Urinary bladder (tissue), 4 donors: ENCODE measurements around the gene GSE1. TPM values are rescaled to one million over a fixed set of nuclear protein-coding genes. Genes with fewer than 3 reads are reported as not detected.

Experiments
- DNase-seq: peaks from one replicate; pipeline ENCODE4 v3.0.0-alpha.2; 2015; ENCODE audit errors: extremely low spot score
- H3K27ac ChIP-seq: one replicate; pipeline ENCODE4 v1.5.1; 2013; ENCODE audit warnings: low read depth, mild to moderate bottlenecking, moderate library complexity
- H3K36me3 ChIP-seq: one replicate; pipeline ENCODE4 v1.6.1; 2013; ENCODE audit warnings: mild to moderate bottlenecking, moderate library complexity; ENCODE audit not compliant: insufficient read depth
- H3K4me1 ChIP-seq: one replicate; pipeline ENCODE4 v1.6.1; 2013; ENCODE audit warnings: mild to moderate bottlenecking, moderate library complexity; ENCODE audit not compliant: insufficient read depth
- H3K4me3 ChIP-seq: one replicate; pipeline ENCODE4 v1.5.1; 2013; ENCODE audit warnings: low read depth, low read length
- WGBS: extraction: QIAGEN DNeasy Blood & Tissue Kit; methylation state at CpG from one replicate; pipeline ENCODE4 v1.1.7; 2013; 5-methylcytosine and 5-hydroxymethylcytosine counted together
- polyA plus RNA-seq: library from polyadenylated mRNA; stranded (reverse); fragments of 200-250 nt; gene quantifications from one replicate; pipeline ENCODE4 v1.2.3, GENCODE V29; 2013
- total RNA-seq: library from RNA; depleted of rRNA; stranded (reverse); fragments of >200 nt; gene quantifications from one replicate; pipeline ENCODE4 v1.2.3, GENCODE V29; 2014
- donor health status: healthy with polysubstance abuse.
- donor health status: healthy.

GSE1 gene
- total and polyA plus RNA-seq, 2 donors = 29.7 to 33.4 TPM

GRCh38 chr16:85648070-85648714, 35.1 kb downstream of the GSE1 start:
- Histone ChIP-seq H3K4me3 (no peak overlapping the region), H3K36me3 (no peaks in the 10 kb centered on the region), H3K27ac (no peak overlapping the region), H3K4me1 (no peaks in the 10 kb centered on the region)
- DNase-seq = no peak
- WGBS = 92% methylated on average over 26 of the region's 26 CpGs

GRCh38 chr16:85648805-85649204, 35.7 kb downstream of the GSE1 start:
- Histone ChIP-seq H3K27ac (no peak overlapping the region), H3K4me1 (no peaks in the 10 kb centered on the region), H3K4me3 (no peak overlapping the region), H3K36me3 (no peaks in the 10 kb centered on the region)
- WGBS = 84% methylated on average over 14 of the region's 14 CpGs
- DNase-seq = no peak

- no peak for DNase-seq
- no peaks in the 10 kb centered on the region for H3K36me3 ChIP-seq
- no peak overlapping the region for H3K27ac ChIP-seq
- WGBS = 81% methylated on average over 16 of the region's 16 CpGs
- H3K4me3 ChIP-seq = no peak overlapping the region
- no peaks in the 10 kb centered on the region for H3K4me1 ChIP-seq
These were observed 36.5 kb downstream of the GSE1 start for GRCh38 chr16:85649411-85650134.

DNA sequence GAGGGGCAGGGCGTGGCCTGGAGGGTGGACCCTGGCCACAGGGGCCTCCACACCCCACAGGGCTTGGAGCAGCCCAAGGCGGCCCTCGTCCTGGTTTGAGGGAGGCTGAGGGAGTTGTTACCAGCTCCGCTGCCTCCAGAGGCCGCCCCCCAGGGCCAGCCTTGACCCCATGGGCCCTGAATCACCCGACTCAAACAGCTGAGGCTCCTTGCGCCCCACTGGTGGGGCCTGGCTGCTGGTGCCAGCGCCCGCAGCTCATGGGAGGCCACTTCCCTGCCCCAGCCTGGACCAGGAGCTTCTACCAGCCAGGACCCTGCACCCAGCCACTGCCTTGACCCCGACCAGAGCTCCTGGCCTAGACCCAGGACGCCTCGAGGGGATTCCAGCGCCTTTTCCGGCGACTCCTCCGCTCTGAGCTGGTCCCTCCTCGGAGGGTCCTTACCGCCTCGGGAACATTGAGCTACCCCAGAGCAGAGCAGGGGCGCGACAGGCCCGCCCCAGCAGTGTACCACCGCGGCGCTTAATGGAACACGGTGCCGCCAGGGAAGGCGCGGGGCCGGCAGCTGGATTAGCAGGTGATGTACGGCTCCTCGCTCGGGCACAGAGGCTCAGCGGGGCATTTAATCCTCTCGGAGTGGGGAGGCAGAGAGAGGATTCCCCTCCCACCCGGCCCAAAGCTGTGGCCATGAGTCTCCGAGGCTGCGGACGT, 37.2 kb downstream of the GSE1 start:
- H3K4me3 ChIP-seq = no peak overlapping the region
- H3K36me3 ChIP-seq = no peaks in the 10 kb centered on the region
- H3K4me1 ChIP-seq = no peaks in the 10 kb centered on the region
- H3K27ac ChIP-seq = no peak overlapping the region
- 89% methylated on average over 39 of the region's 39 CpGs for WGBS
- DNase-seq = no peak

GRCh38 chr16:85650844-85651628, 37.9 kb downstream of the GSE1 start:
- no peaks in the 10 kb centered on the region for H3K4me1 ChIP-seq
- no peak overlapping the region for H3K27ac ChIP-seq
- H3K36me3 ChIP-seq = peaks cover 2% of the 10 kb centered on the region
- no peak overlapping the region for H3K4me3 ChIP-seq
- DNase-seq = no peak
- 52% methylated on average over 36 of the region's 42 CpGs for WGBS

GRCh38 chr16:85651629-85652430, 38.7 kb downstream of the GSE1 start:
- DNase-seq = no peak
- 59% methylated on average over 27 of the region's 27 CpGs for WGBS
- peaks cover 5% of the 10 kb centered on the region for H3K36me3 ChIP-seq
- H3K4me3 ChIP-seq = no peak overlapping the region
- H3K27ac ChIP-seq = no peak overlapping the region
- no peaks in the 10 kb centered on the region for H3K4me1 ChIP-seq

DNA sequence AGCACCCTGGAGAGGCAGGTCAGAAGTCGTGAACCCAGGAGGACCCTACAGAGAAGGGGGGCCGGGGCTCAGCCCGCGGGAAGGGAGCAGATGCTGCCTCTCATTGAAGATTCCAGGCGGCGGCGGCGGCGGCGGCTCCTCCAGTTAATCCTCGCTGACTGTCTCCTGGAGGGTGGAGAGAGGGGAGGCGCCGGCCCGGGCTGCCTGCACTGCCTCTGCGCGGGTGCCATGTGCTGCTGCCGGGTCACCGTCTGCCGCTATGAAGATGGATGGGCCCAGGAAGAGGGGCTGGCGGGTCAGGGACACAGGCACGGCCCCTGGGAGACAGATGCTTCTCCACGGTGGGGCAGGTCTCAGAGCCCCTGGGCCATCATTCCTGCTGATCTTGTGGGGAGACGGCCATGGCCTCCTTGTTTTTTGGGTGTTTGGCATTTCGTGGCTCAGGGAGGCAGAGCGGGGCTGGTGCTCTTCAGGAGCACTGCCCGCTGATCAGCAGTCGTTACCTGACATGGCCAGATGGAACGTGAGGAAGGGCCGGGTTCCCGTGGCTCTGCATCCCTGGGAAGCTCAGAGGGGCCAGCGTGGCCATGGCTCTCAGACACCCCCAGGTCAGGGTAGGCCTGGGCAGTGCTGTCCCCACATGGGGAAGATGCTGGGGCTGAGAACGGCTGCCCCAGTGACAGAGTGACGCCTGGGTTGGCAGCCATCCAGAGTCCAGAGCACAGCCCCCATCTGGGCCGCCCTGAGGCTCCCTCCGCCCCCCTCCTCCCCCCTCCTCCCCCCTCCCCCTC, 39.5 kb downstream of the GSE1 start:
- no peak for DNase-seq
- WGBS = 28% methylated on average over 35 of the region's 35 CpGs
- Histone ChIP-seq H3K4me1 (no peaks in the 10 kb centered on the region), H3K27ac (peak overlapping the region; percentile 32), H3K36me3 (peaks cover 5% of the 10 kb centered on the region), H3K4me3 (no peak overlapping the region)

- Histone ChIP-seq H3K27ac (peak overlapping the region; percentile 38), H3K4me1 (no peaks in the 10 kb centered on the region), H3K36me3 (peaks cover 5% of the 10 kb centered on the region), H3K4me3 (no peak overlapping the region)
- 67% methylated on average over 21 of the region's 21 CpGs for WGBS
- DNase-seq = no peak
These were observed 40.3 kb downstream of the GSE1 start for GRCh38 chr16:85653290-85653891.

DNA sequence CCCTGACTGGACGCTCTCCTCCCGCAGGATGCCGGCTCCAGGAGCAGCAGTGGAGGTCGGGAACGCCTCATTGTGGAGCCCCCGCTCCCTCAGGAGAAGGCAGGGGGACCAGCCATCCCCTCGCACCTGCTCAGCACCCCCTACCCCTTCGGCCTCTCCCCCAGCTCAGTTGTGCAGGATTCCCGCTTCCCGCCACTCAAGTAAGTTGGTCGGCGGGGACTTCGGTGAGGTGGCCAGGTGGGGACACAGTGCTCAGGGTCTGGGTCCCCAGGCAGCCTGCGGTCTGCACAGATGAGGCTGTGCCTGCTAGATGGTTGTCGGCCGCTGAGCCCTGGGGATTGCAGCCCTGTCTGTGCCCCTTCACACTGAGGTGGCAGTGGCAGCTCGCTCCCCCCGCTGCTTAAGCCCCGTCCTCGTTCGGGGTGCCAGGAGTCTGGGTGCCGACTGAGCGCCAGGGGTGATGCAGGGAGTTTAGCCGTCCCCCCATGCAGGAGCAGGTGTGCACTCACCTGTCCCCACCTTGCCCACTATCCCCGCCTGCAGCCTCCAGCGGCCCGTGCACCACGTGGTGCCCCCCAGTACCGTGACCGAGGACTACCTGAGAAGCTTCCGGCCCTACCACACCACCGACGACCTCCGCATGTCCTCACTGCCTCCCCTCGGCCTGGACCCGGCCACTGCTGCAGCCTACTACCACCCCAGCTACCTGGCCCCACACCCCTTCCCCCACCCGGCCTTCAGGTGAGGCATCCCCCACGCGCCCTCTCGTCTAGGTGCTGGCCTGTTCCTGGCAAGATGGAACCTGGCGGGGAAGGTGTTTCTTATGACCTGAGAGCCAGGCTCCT, 41.4 kb downstream of the GSE1 start:
- Histone ChIP-seq H3K27ac (no peak overlapping the region), H3K4me3 (no peak overlapping the region), H3K4me1 (no peaks in the 10 kb centered on the region), H3K36me3 (peaks cover 5% of the 10 kb centered on the region)
- 95% methylated on average over 41 of the region's 41 CpGs for WGBS
- DNase-seq = no peak

DNA sequence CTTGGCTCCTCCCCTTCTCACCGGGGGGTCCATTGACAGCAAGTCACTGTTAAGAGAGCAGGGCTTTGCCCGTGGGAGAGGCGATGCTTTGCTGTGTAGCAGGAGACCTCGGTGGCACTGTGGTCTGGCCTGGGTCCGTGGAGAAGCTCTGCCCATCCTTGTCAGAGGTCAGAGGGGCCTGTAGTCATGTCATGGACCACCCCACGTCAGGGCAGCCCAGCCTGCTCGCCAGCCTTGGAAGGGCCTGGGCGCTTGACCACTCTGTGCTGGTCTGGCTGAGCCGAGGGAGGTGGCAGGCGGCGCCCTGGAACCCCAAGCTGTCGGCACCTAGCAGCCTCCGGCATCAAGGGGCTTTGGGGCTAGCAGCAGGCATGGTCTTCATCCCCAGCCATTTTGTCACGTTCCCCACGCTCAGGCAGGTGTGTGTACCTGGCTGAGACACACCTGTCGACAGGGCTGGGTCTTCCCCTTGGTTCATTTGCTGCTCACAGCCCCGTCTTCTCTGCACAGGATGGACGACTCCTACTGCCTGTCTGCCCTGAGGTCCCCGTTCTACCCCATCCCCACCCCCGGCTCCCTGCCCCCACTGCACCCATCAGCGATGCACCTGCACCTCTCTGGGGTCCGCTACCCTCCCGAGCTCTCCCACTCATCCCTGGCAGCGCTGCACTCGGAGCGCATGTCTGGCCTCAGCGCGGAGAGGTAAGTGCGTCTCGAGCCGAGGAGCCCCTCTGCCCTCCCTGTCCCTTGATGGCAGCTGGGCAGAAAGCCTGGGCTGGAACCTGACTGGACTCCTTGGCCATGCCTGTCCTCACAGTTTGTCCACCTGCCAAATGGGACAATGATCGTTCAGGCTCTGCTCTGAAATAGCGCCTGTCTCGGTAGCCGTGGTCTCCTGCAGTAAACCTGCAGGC, 42.4 kb downstream of the GSE1 start:
- Histone ChIP-seq H3K4me1 (no peaks in the 10 kb centered on the region), H3K27ac (no peak overlapping the region), H3K36me3 (peaks cover 5% of the 10 kb centered on the region), H3K4me3 (no peak overlapping the region)
- DNase-seq = no peak
- WGBS = 93% methylated on average over 35 of the region's 35 CpGs
